Breast epithelium (tissue), 3 donors: ENCODE data around the gene SPP1.

Experiments
- CTCF ChIP-seq, 3 donors: fragments of 450-650 bp; IDR thresholded peaks; one replicate each; pipeline ENCODE4 v1.5.1; 2016 to 2017; ENCODE audit warnings: antibody characterized with exemption in 3 of 3, mild to moderate bottlenecking in 3 of 3, moderate library complexity in 3 of 3
- POLR2A ChIP-seq: fragments of 450-650 bp; IDR thresholded peaks from one replicate; pipeline ENCODE4 v1.6.1; 2016; ENCODE audit warnings: antibody characterized with exemption, mild to moderate bottlenecking, moderate library complexity
- POLR2AphosphoS5 ChIP-seq, 3 donors: sonication (generic); formaldehyde crosslinking; IDR thresholded peaks; one replicate each; pipeline ENCODE4 v1.6.1; 2017; ENCODE audit warnings: antibody characterized with exemption in 3 of 3

GRCh38 chr4:87934157-87934704, 41.3 kb upstream of the SPP1 start:
- TF ChIP-seq CTCF (IDR thresholded peaks at IDR 0.05) (no peak), POLR2A (no peak), POLR2AphosphoS5 (IDR thresholded peaks at IDR 0.05) (no peak)
